Measurements from ENCODE around the gene ENOX2.
"Not testable (repeated sequence)": the region's sequence is repeated elsewhere in the genome, so short reads cannot be mapped to it uniquely, and the experiment has no call there.

The ENOX2 gene

GRCh38 chrX:130902783-130903613, at the start of gene ENOX2:
Gene ENOX2 (minus strand): TSS chrX:130903209. CDS start chrX:130703216, 199,993 bp downstream.
- peak; percentile 78 for DNase-seq

- DNase-seq: no peak
Measured at GRCh38 chrX:130952266-130953043, 49.4 kb upstream of the ENOX2 start.

- no peak for DNase-seq
Measured at GRCh38 chrX:130944230-130944629, 41.2 kb upstream of the ENOX2 start.

- no peak for DNase-seq
Measured at GRCh38 chrX:130937101-130937500, 34.1 kb upstream of the ENOX2 start.

GRCh38 chrX:130933358-130933757, 30.3 kb upstream of the ENOX2 start:
- DNase-seq: no peak

- DNase-seq: not testable (repeated sequence)
Measured at GRCh38 chrX:130920405-130920804, 17.4 kb upstream of the ENOX2 start.

- DNase-seq: not testable (repeated sequence)
Measured at GRCh38 chrX:130919676-130920075, 16.7 kb upstream of the ENOX2 start.

GRCh38 chrX:130918498-130918897, 15.5 kb upstream of the ENOX2 start:
- DNase-seq: not testable (repeated sequence)

- DNase-seq: peak; percentile 40
Measured at GRCh38 chrX:130916636-130917422, 13.8 kb upstream of the ENOX2 start.

- no peak for DNase-seq
Measured at GRCh38 chrX:130915302-130915701, 12.3 kb upstream of the ENOX2 start.

- DNase-seq: no peak
Measured at GRCh38 chrX:130909469-130910136, 6.6 kb upstream of the ENOX2 start.

- no peak for DNase-seq
Measured at GRCh38 chrX:130906776-130907175, 3.8 kb upstream of the ENOX2 start.

GRCh38 chrX:130902446-130902782, 595 bp downstream of the ENOX2 start:
- DNase-seq: no peak

- no peak for DNase-seq
Measured at GRCh38 chrX:130896802-130897501, 6.1 kb downstream of the ENOX2 start.

GRCh38 chrX:130896026-130896425, 7.0 kb downstream of the ENOX2 start:
- DNase-seq: no peak

- DNase-seq: no peak
Measured at GRCh38 chrX:130895299-130895698, 7.7 kb downstream of the ENOX2 start.

GRCh38 chrX:130893356-130894085, 9.5 kb downstream of the ENOX2 start:
- no peak for DNase-seq

GRCh38 chrX:130887376-130887775, 15.6 kb downstream of the ENOX2 start:
- no peak for DNase-seq

- DNase-seq: no peak
Measured at GRCh38 chrX:130885996-130886395, 17.0 kb downstream of the ENOX2 start.

GRCh38 chrX:130885508-130885907, 17.5 kb downstream of the ENOX2 start:
- no peak for DNase-seq

GRCh38 chrX:130884627-130885026, 18.4 kb downstream of the ENOX2 start:
- DNase-seq: no peak
